PC-3 (cell line): ENCODE data around the gene MACROD2. TPM values are rescaled to one million over a fixed set of nuclear protein-coding genes. Genes with fewer than 3 reads are reported as not detected.

ENCODE experiments used
- ATAC-seq: fragments of 200-7000 bp; cut with Tn5 transposase; 2 replicates; pipeline ENCODE4 v1.9.1; 2020; ENCODE audit warnings: mild to moderate bottlenecking, moderate library complexity
- BruUV-seq: library from RNA; stranded (reverse); fragments of 400-500 nt; replicated peaks from 2 replicates; lab custom pipeline; 2021; lab: Mats Ljungman, UMichigan
- CTCF ChIA-PET: fragments of 300-600 bp; sonication (Branson Sonifier 250); formaldehyde crosslinking; loops from one replicate; lab custom pipeline; 2022; ENCODE audit warnings: antibody characterized with exemption; lab: Charles Lee
- POLR2A ChIA-PET: fragments of 300-600 bp; sonication (Branson Sonifier 250); formaldehyde crosslinking; loops from one replicate; lab custom pipeline; 2022; ENCODE audit warnings: antibody characterized with exemption; ENCODE audit not compliant: unreplicated experiment; lab: Charles Lee
- DNase-seq: peaks from one replicate; pipeline ENCODE4 v3.0.0-alpha.2; 2015
- H2AFZ ChIP-seq: fragments of 300-600 bp; sonication (generic); 2 replicates; pipeline ENCODE4 v1.6.0; 2016; ENCODE audit warnings: antibody characterized with exemption, low read length
- H3F3A ChIP-seq: fragments of 300-600 bp; sonication (generic); one replicate; pipeline ENCODE4 v1.6.0; 2017; ENCODE audit warnings: antibody characterized with exemption, low read length, control low read depth, mild to moderate bottlenecking; ENCODE audit not compliant: unreplicated experiment
- H3K27ac ChIP-seq: fragments of 300-600 bp; sonication (generic); 2 replicates; pipeline ENCODE4 v1.5.1; 2016; ENCODE audit warnings: mild to moderate bottlenecking, low read length
- H3K27me3 ChIP-seq: fragments of 300-600 bp; sonication (generic); 2 replicates; pipeline ENCODE4 v1.6.1; 2016; ENCODE audit warnings: low read length, mixed read lengths
- H3K36me3 ChIP-seq: fragments of 300-600 bp; sonication (generic); 2 replicates; pipeline ENCODE4 v1.6.1; 2016; ENCODE audit warnings: low read depth, mixed run types, low read length, mixed read lengths
- H3K4me1 ChIP-seq: fragments of 300-600 bp; sonication (generic); 2 replicates; pipeline ENCODE4 v1.5.1; 2016; ENCODE audit warnings: low read length; ENCODE audit not compliant: insufficient read depth
- H3K4me2 ChIP-seq: fragments of 300-600 bp; sonication (generic); 2 replicates; pipeline ENCODE4 v1.6.0; 2016; ENCODE audit warnings: low read length
- H3K4me3 ChIP-seq: fragments of 300-600 bp; sonication (generic); 2 replicates; pipeline ENCODE4 v1.5.1; 2016; ENCODE audit warnings: mild to moderate bottlenecking, low read length, mixed read lengths
- H3K79me2 ChIP-seq: fragments of 300-600 bp; sonication (generic); 2 replicates; pipeline ENCODE4 v1.6.1; 2017; ENCODE audit warnings: low read length, mixed read lengths
- H3K9ac ChIP-seq: fragments of 300-600 bp; sonication (generic); 2 replicates; pipeline ENCODE4 v1.6.0; 2016; ENCODE audit warnings: mild to moderate bottlenecking, low read length
- H3K9me2 ChIP-seq: fragments of 300-600 bp; sonication (generic); replicated peaks from 2 replicates; pipeline ENCODE4 v1.6.1; 2016; ENCODE audit warnings: mixed run types, low read length, mixed read lengths
- H3K9me3 ChIP-seq: fragments of 300-600 bp; sonication (generic); 2 replicates; pipeline ENCODE4 v1.6.1; 2016; ENCODE audit warnings: low read length, mixed read lengths
- H4K20me1 ChIP-seq: fragments of 300-600 bp; sonication (generic); 2 replicates; pipeline ENCODE4 v1.6.1; 2016; ENCODE audit warnings: low read length, mixed read lengths
- CTCF ChIP-seq: fragments of 300-600 bp; sonication (generic); conservative IDR thresholded peaks from 2 replicates; pipeline ENCODE4 v1.5.1; 2017; ENCODE audit warnings: antibody characterized with exemption, low read depth, mild to moderate bottlenecking, low read length
- EZH2 ChIP-seq: fragments of 300-600 bp; sonication (generic); IDR thresholded peaks from one replicate; pipeline ENCODE4 v1.6.1; 2017; ENCODE audit warnings: antibody characterized with exemption, mild to moderate bottlenecking, low read length; ENCODE audit not compliant: unreplicated experiment
- EZH2phosphoT487 ChIP-seq: fragments of 300-600 bp; sonication (generic); IDR thresholded peaks from 2 replicates; pipeline ENCODE4 v1.6.1; 2018; ENCODE audit warnings: mild to moderate bottlenecking, antibody characterized with exemption, low read length, borderline replicate concordance
- intact Hi-C: fragments of 100-400 bp; cut with micrococcal nuclease; formaldehyde crosslinking; loops from 2 replicates; pipeline ENCODE4 v1.9.0; 2023
- total RNA-seq: library from RNA; depleted of rRNA; stranded (reverse); fragments of >200 nt; gene quantifications from 2 replicates; pipeline ENCODE4 v1.2.3, GENCODE V29; 2014

The MACROD2 gene
- total RNA-seq, 1 experiment from 2014 or later = 3.1 TPM

- Histone ChIP-seq H3K36me3 (no peaks in the 10 kb centered on the region), H3K9ac (no peak overlapping the region), H3K27me3 (no peaks in the 10 kb centered on the region), H3K4me1 (peaks cover 14% of the 10 kb centered on the region; the same call in 1 of the 2 replicates), H3K9me3 (no peaks in the 10 kb centered on the region), H3F3A (no peaks in the 10 kb centered on the region), H3K4me2 (no peak overlapping the region), H3K4me3 (no peak overlapping the region), H3K27ac (no peak overlapping the region), H3K79me2 (no peaks in the 10 kb centered on the region), H3K9me2 (no peaks in the 10 kb centered on the region), H2AFZ (no peak overlapping the region), H4K20me1 (no peaks in the 10 kb centered on the region)
- TF ChIP-seq CTCF = no peak
- no peak for TF ChIP-seq EZH2phosphoT487
- no peak for TF ChIP-seq EZH2
- ChIA-PET CTCF (no interaction called here), POLR2A (no interaction called here)
- BruUV-seq = no TSS peak
- DNase-seq (no peak), ATAC-seq (no peak)
- intact Hi-C loops = no loop called here
Observed at GRCh38 chr20:16005021-16005914, 2010.0 kb downstream of the MACROD2 start.

- Histone ChIP-seq H3F3A (no peaks in the 10 kb centered on the region), H3K27ac (no peak overlapping the region), H3K9me2 (no peaks in the 10 kb centered on the region), H4K20me1 (no peaks in the 10 kb centered on the region), H3K9me3 (no peaks in the 10 kb centered on the region), H3K4me3 (no peak overlapping the region), H3K27me3 (no peaks in the 10 kb centered on the region), H3K79me2 (no peaks in the 10 kb centered on the region), H3K4me1 (peaks cover 14% of the 10 kb centered on the region; the same call in 1 of the 2 replicates), H3K36me3 (no peaks in the 10 kb centered on the region), H3K9ac (no peak overlapping the region), H3K4me2 (no peak overlapping the region), H2AFZ (no peak overlapping the region)
- ATAC-seq (no peak), DNase-seq (no peak)
- intact Hi-C loops = no loop called here
- no TSS peak for BruUV-seq
- TF ChIP-seq EZH2phosphoT487 = no peak
- no peak for TF ChIP-seq CTCF
- no peak for TF ChIP-seq EZH2
- POLR2A ChIA-PET = no interaction called here
- CTCF ChIA-PET = no interaction called here
Observed at GRCh38 chr20:16005915-16006493, 2010.7 kb downstream of the MACROD2 start.

- H3K27me3 ChIP-seq = no peaks in the 10 kb centered on the region
- H3K4me3 ChIP-seq = no peak overlapping the region
- no peaks in the 10 kb centered on the region for H4K20me1 ChIP-seq
- intact Hi-C loops = no loop called here
- H3F3A ChIP-seq = no peaks in the 10 kb centered on the region
- no peak overlapping the region for H2AFZ ChIP-seq
- ATAC-seq = no peak
- DNase-seq = no peak
- H3K79me2 ChIP-seq = no peaks in the 10 kb centered on the region
- H3K9ac ChIP-seq = no peak overlapping the region
- peaks cover 14% of the 10 kb centered on the region; the same call in 1 of the 2 replicates for H3K4me1 ChIP-seq
- no peak overlapping the region for H3K4me2 ChIP-seq
- no peaks in the 10 kb centered on the region for H3K9me2 ChIP-seq
- H3K9me3 ChIP-seq = no peaks in the 10 kb centered on the region
- ChIA-PET POLR2A (no interaction called here), CTCF (no interaction called here)
- no peak for TF ChIP-seq EZH2
- TF ChIP-seq EZH2phosphoT487 = no peak
- TF ChIP-seq CTCF = no peak
- H3K27ac ChIP-seq = no peak overlapping the region
- BruUV-seq = no TSS peak
- no peaks in the 10 kb centered on the region for H3K36me3 ChIP-seq
Observed at GRCh38 chr20:16007164-16007563, 2011.8 kb downstream of the MACROD2 start.
